ENCODE results near the gene ANXA3.
"Not testable (repeated sequence)": the region's sequence is repeated elsewhere in the genome, so short reads cannot be mapped to it uniquely, and the experiment has no call there.

ANXA3 gene

GRCh38 chr4:78571804-78572203 lies 20.2 kb downstream of the ANXA3 start:
- DNase-seq (ENCODE audit: low read depth), result no peak

- no peak for DNase-seq (ENCODE audit: low read depth)
Observed at GRCh38 chr4:78578674-78579425, 27.3 kb downstream of the ANXA3 start.

DNA sequence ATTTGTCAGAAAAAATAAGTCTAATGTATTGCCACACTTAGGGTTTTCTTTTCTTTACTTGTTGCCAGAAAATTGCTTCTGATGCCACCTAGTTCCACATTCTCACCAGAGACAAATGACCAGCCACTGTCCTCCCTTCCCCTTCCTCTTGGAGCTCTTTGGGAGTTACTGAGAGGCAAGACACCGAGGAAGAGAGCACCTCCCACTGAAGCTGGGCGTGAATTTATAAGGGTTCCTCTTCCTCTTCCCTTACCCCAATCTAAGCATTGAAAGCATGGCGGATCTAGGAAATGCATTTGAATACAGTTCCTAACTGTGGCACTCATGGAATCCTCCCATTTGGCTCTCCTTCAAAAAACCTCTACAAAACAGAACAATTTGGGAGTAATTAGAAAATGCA lies 30.0 kb downstream of the ANXA3 start:
- DNase-seq (ENCODE audit: low read depth), result no peak

- DNase-seq (ENCODE audit: low read depth), result no peak
Observed at GRCh38 chr4:78584863-78585547, 33.4 kb downstream of the ANXA3 start.

GRCh38 chr4:78585633-78586032 lies 34.1 kb downstream of the ANXA3 start:
- no peak for DNase-seq (ENCODE audit: low read depth)

DNA sequence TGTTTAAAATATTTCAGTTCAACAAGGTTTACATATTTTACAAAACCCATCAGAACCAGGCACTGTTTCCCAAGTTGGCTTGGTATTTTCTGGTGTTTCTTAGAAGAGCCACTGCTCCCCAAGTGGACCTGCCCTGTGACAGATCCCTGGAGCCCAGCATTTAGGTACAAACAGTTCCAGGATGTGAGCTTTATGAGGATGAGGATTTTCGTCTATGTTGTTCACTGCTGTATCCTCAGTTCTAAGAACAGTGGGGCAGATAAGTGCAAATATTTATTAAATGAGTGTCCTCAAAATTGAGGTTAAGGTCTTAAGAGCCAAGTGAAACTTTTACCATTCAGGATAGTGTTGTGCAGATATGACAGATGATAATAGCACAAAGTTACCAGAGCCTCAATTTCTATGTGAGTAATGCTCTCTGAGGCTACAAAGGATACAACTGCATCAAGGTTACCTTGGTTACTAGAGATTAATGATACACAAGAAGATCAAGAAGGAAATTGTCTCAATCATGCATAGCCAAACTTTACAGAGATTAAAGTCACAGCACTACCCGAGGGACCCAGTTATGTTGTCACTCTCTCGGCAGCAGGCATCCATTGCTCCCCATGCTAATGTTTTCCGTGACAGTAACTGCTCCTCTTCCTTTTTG lies 37.5 kb downstream of the ANXA3 start:
- no peak for DNase-seq (ENCODE audit: low read depth)

GRCh38 chr4:78591404-78591803 lies 39.8 kb downstream of the ANXA3 start:
- no peak for DNase-seq (ENCODE audit: low read depth)

DNA sequence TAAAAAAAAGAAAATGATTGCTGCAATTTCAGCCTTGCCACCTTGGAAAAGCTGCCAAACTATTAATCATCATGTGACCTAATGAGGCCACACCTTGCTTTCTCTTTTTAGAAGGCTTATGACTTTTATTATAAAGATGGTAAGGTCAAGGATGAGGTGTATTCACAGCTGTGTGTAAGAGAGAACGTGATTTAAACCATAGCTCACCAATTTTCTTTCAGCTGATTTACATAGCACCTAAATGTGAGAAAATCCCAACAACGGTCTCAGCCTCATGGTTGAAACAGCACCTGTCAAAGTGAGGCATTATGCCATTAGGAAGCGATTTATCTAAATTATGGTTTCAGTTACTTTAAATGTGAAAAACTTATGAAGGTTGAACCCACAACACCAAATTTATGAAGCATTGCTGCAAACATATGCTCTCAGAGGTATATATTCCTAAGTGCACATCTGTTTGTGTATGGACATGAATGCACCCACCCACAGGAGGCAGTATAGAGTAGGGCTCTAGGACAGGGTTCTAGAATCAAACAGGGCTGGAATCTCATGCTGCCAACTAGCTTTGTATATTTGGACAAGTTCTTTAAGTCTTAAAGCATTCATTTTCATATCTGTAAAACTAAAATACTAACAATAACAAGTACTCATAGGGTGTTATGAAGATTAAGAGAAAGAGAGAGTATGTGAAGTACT lies 40.7 kb downstream of the ANXA3 start:
- no peak for DNase-seq (ENCODE audit: low read depth)

DNA sequence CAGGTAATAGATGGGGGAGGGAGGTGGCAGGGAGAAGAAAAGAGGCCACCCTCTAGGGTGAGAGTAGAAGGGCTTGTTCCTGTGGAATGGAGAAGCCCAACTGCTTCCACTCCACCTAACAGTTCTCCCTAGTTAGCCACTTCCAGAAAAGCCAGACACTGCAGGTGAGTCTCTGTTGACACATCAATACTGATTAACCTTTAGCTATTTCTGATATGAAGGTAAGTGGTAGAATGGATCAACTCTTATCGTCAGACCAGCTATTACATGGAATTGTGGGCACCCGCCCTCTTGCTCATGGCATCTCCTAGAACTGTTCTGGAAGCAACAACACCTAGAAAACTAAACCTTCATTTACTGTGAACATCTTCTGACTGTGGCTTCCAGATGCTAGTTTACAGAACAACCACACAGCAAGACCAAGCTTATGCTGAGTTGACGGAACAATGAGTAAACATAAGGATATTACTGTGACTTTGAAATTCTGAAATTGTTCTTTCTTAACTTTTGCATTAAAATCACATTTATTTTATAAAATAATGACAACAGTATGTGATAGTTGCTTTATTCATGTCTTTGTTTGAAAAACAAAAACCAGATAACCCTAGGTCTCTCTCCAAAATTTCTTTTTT lies 44.7 kb downstream of the ANXA3 start:
- DNase-seq (ENCODE audit: low read depth), result no peak

- not testable (repeated sequence) for DNase-seq (ENCODE audit: low read depth)
Observed at GRCh38 chr4:78598431-78598830, 46.9 kb downstream of the ANXA3 start.

DNA sequence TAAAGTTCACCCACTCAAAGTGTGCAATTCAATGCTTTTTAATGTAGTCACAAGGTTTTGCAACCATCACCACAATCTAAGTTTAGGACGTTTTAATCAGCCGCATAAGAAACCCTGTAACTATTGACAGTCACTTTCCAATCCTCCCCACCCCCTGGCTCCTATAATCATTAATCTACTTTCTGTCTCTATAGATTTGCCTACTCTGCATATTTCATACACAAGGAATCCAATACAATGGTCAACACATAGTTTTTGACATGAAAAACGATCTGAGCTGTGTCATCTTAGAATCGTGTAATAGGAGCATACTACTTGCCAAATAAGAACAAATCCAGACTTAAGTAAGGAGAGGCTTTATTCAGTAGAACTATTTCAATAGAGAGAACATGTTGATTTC lies 47.6 kb downstream of the ANXA3 start:
- DNase-seq (ENCODE audit: low read depth), result no peak

DNA sequence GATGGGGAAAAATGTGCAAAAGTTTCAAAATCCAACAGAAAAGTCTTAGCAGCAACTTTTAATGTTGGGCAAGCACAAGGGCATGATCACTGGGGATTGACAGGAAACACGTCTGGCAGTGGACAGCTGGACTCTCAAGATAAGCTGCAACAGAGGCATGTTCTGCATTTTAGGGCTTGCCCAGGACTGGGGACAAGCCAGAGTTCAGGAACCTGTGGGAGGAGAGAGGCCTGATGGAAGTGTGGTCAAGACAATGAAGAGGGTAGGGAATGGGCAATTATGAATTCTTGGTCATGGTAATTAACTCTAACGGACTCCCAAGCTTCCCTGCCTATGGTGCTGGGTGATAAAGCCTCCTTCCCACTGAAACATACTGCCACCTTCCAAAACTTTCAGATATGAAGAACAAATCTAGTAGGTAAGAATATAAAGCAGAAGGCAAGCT lies 48.4 kb downstream of the ANXA3 start:
- no peak for DNase-seq (ENCODE audit: low read depth)

DNA sequence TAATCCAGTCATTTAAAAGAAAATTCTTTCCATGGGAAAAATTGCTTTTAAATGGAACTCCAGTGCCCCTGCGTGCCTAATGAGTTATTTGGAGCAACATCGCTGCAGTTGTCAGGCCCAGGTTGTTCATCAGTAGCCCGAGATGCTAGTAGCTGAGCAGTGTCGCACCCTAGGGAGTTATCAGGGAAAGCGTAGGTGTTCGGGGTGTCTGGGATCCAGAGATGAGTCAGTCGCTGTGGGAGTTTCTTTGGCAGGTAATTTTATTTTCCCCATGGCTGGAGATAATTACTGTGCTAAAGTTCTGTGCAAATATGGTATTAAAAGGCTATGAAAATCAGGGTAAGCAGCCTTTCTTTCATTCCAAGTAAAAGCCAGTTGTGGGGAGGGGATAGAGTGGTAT lies 49.4 kb downstream of the ANXA3 start:
- DNase-seq (ENCODE audit: low read depth), result no peak

- peak; percentile 28 for DNase-seq (ENCODE audit: low read depth)
Observed at GRCh38 chr4:78602334-78602733, 50.8 kb downstream of the ANXA3 start.

DNA sequence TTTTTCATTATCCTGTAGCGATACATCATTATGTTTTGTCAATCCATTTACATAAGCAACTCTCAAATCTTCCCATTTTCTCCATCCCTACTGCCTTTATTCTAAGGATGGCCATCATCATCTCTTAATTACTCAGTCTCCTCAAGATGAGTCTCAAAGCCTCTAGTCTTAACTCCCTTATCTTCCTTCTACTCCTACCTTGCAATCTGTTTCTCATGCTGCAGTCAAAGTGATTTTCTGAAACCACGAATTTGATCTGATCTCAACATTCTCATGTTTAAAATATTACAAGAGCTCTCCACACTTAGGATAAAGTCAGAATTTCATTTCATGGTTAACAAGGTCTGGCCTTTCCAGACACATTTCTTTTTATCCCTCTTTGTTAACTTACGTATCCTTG lies 51.8 kb downstream of the ANXA3 start:
- no peak for DNase-seq (ENCODE audit: low read depth)

DNA sequence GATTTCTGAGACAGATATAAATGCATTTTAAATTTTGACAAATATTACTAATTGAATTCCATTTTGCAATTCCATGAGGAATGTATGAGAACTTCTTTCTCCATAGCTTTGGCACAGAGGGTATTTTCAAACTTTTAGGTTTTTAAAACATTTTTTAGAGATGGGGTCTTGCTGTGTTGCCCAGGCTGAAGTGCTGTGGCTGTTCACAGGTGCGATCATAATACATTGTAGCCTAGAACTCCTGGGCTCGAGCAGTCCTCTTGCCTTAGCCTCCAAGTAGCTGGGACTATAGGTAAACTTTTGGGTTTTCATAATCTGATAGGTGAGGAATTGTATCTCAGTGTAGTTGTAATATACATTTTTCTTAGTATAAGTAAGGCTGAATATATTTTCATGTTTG lies 53.4 kb downstream of the ANXA3 start:
- DNase-seq (ENCODE audit: low read depth), result no peak

GRCh38 chr4:78606035-78606434 lies 54.5 kb downstream of the ANXA3 start:
- no peak for DNase-seq (ENCODE audit: low read depth)

GRCh38 chr4:78606530-78607095 lies 55.0 kb downstream of the ANXA3 start:
- no peak for DNase-seq (ENCODE audit: low read depth)

DNA sequence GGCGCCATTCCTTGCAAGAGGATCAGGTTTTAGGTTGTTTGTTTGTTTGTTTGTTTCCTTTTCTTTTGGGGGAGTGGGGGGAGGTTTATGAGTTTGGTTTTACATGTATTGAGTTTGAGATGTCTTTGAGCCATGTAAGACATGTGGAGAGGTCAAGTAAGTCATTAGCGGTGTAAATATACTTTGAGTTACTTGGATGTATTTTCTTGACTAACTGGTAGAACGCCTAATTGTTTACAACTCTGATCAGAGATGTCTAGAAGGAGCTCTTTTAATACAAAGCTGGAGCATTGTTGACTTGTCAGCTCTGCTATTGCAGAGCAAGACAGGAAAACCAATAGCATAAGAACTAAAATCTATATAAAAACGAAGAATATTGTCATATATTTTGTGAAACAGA lies 57.1 kb downstream of the ANXA3 start:
- no peak for DNase-seq (ENCODE audit: low read depth)

GRCh38 chr4:78609580-78609979 lies 58.0 kb downstream of the ANXA3 start:
- no peak for DNase-seq (ENCODE audit: low read depth)

- DNase-seq (ENCODE audit: low read depth), result no peak
Observed at GRCh38 chr4:78610546-78611214, 59.1 kb downstream of the ANXA3 start.

All from stromal cell of bone marrow (primary cell).